Liver (tissue), 9 donors: Measurements from ENCODE around the gene TSPAN12. TPM values are rescaled to one million over a fixed set of nuclear protein-coding genes. Genes with fewer than 3 reads are reported as not detected.

Source experiments
- DNase-seq: peaks from one replicate; pipeline ENCODE4 v3.0.0-alpha.2; 2017; ENCODE audit warnings: low spot score
- H3K27ac ChIP-seq, 2 donors: one replicate each; pipeline ENCODE4 v1.7.0; 2013; ENCODE audit warnings: inconsistent platforms in 2 of 2, low read length in 2 of 2, control low read depth in 1 of 2, low read depth in 1 of 2, mild to moderate bottlenecking in 1 of 2
- H3K27me3 ChIP-seq, 4 donors: one replicate each; pipeline versions ENCODE4 v1.6.1 to v1.7.0; 2013; ENCODE audit warnings: low read length in 3 of 4, inconsistent platforms in 1 of 4, mild to moderate bottlenecking in 1 of 4, moderate library complexity in 1 of 4; ENCODE audit not compliant: control insufficient read depth in 4 of 4, insufficient read depth in 4 of 4
- H3K36me3 ChIP-seq, 4 donors: one replicate each; pipeline versions ENCODE4 v1.6.1 to v1.7.0; 2013; ENCODE audit warnings: low read length in 3 of 4, mild to moderate bottlenecking in 3 of 4, low read depth in 1 of 4, moderate library complexity in 1 of 4; ENCODE audit not compliant: control insufficient read depth in 4 of 4, insufficient read depth in 3 of 4
- H3K4me1 ChIP-seq, 4 donors: one replicate each; pipeline versions ENCODE4 v1.6.1 to v1.7.0; 2013; ENCODE audit warnings: low read length in 3 of 4, mild to moderate bottlenecking in 3 of 4, moderate library complexity in 1 of 4; ENCODE audit not compliant: control insufficient read depth in 4 of 4, insufficient read depth in 4 of 4
- H3K4me3 ChIP-seq, 3 donors: one replicate each; pipeline versions ENCODE4 v1.6.1 to v1.7.0; 2013; ENCODE audit warnings: low read length in 3 of 3, control low read depth in 1 of 3, low read depth in 1 of 3, mild to moderate bottlenecking in 1 of 3
- H3K9ac ChIP-seq, 2 donors: one replicate each; pipeline ENCODE4 v1.7.0; 2013; ENCODE audit warnings: low read length in 2 of 2, mild to moderate bottlenecking in 2 of 2, moderate library complexity in 2 of 2, control low read depth in 1 of 2, low read depth in 1 of 2
- H3K9me3 ChIP-seq, 4 donors: one replicate each; pipeline versions ENCODE4 v1.6.1 to v1.7.0; 2013; ENCODE audit warnings: low read length in 3 of 4; ENCODE audit not compliant: control insufficient read depth in 4 of 4
- ATF3 ChIP-seq: IDR thresholded peaks from 2 replicates; pipeline ENCODE4 v1.6.1; 2016; ENCODE audit warnings: antibody characterized with exemption
- CTCF ChIP-seq: fragments of 150-350 bp; IDR thresholded peaks from 2 replicates; pipeline ENCODE4 v1.5.1; 2017; ENCODE audit warnings: improper control_type of control experiment, low read depth, low read length; ENCODE audit not compliant: missing input control
- EGR1 ChIP-seq, 2 donors: IDR thresholded peaks; 2 replicates each; pipeline ENCODE4 v1.6.1; 2016 to 2018; ENCODE audit warnings: antibody characterized with exemption in 2 of 2, low read depth in 2 of 2
- GABPA ChIP-seq, 2 donors: IDR thresholded peaks in 1 of 2; conservative IDR thresholded peaks in 1 of 2; 2 replicates each; pipeline ENCODE4 v1.6.1; 2016; ENCODE audit warnings: antibody characterized with exemption in 2 of 2, mild to moderate bottlenecking in 1 of 2, moderate library complexity in 1 of 2
- HNF4G ChIP-seq: IDR thresholded peaks from 2 replicates; pipeline ENCODE4 v1.6.1; 2016; ENCODE audit warnings: antibody characterized with exemption
- JUND ChIP-seq, 2 donors: IDR thresholded peaks; 2 replicates each; pipeline ENCODE4 v1.6.1; 2016; ENCODE audit warnings: antibody characterized with exemption in 2 of 2
- MAX ChIP-seq: IDR thresholded peaks from 2 replicates; pipeline ENCODE4 v1.6.1; 2016; ENCODE audit warnings: antibody characterized with exemption
- NR2F2 ChIP-seq: IDR thresholded peaks from 2 replicates; pipeline ENCODE4 v1.6.1; 2016; ENCODE audit warnings: antibody characterized with exemption
- ZBTB33 ChIP-seq: IDR thresholded peaks from 2 replicates; pipeline ENCODE4 v1.6.1; 2016; ENCODE audit warnings: antibody characterized with exemption
- WGBS: extraction: QIAGEN DNeasy Blood & Tissue Kit; methylation state at CpG from one replicate; pipeline ENCODE4 v1.1.7; 2013; 5-methylcytosine and 5-hydroxymethylcytosine counted together
- polyA plus RNA-seq, 2 donors: library from polyadenylated mRNA; stranded (reverse) in 1 of 2; unstranded in 1 of 2; fragments of 200-250 nt in 1 of 2; fragments of >200 nt in 1 of 2; fragmentation: Nextera tagmentation in 1 of 2; extraction: Ambion mirVana in 1 of 2; gene quantifications; one replicate each; pipeline versions ENCODE4 v1.2.1 to v1.2.3, GENCODE V29; 2013 to 2015
- total RNA-seq, 2 donors: library from RNA; depleted of rRNA; stranded (reverse); fragments of >200 nt; gene quantifications; one replicate each; pipeline ENCODE4 v1.2.3, GENCODE V29; 2014
- donor health status: healthy.
- donor health status: healthy.
- donor health status: healthy.
- donor health status: healthy.
- donor health status: healthy.

Gene TSPAN12
- total and polyA plus RNA-seq, 4 donors: 10.6 to 21.5 (median 14.9) TPM

- 96% methylated on average over 7 of the region's 7 CpGs for WGBS
- no peak for DNase-seq
- H3K9ac ChIP-seq: no peak overlapping the region
- H3K9me3 ChIP-seq: peaks cover 0 to 3% (median 1%) of the 10 kb centered on the region in 4 donors
- no peak overlapping the region for H3K27ac ChIP-seq
- no peak for TF ChIP-seq MAX
- no peak for TF ChIP-seq NR2F2
- TF ChIP-seq GABPA (IDR thresholded peaks at IDR 0.05 in 1 of 2, conservative IDR thresholded peaks at IDR 0.05 in 1 of 2): no peak
- TF ChIP-seq ZBTB33: no peak
- TF ChIP-seq HNF4G: no peak
- no peak overlapping the region for H3K4me3 ChIP-seq
- H3K36me3 ChIP-seq: peaks cover 0 to 4% (median under 1%) of the 10 kb centered on the region in 4 donors
- no peaks in the 10 kb centered on the region for H3K27me3 ChIP-seq
- peaks cover 0 to 1% (median 0%) of the 10 kb centered on the region in 4 donors for H3K4me1 ChIP-seq
Observed at GRCh38 chr7:120797026-120797645, 60.8 kb downstream of the TSPAN12 start.

- no peaks in the 10 kb centered on the region for H3K27me3 ChIP-seq
- H3K27ac ChIP-seq: no peak overlapping the region
- peaks cover 0 to 4% (median under 1%) of the 10 kb centered on the region in 4 donors for H3K36me3 ChIP-seq
- 82% methylated on average over 4 of the region's 4 CpGs for WGBS
- H3K9ac ChIP-seq: no peak overlapping the region
- peaks cover 0 to 3% (median 0%) of the 10 kb centered on the region in 4 donors for H3K4me1 ChIP-seq
- no peak for TF ChIP-seq HNF4G
- TF ChIP-seq NR2F2: no peak
- TF ChIP-seq JUND (IDR thresholded peaks at IDR 0.05): no peak
- no peak for TF ChIP-seq CTCF
- TF ChIP-seq ZBTB33: no peak
- TF ChIP-seq ATF3: no peak
- TF ChIP-seq EGR1 (IDR thresholded peaks at IDR 0.05; ENCODE audit: low read depth in 2 of 2): no peak
- no peak for TF ChIP-seq MAX
- DNase-seq: no peak
- H3K9me3 ChIP-seq: peaks cover 0 to 3% (median 1%) of the 10 kb centered on the region in 4 donors
- H3K4me3 ChIP-seq: no peak overlapping the region
Observed at GRCh38 chr7:120794106-120794729, 63.7 kb downstream of the TSPAN12 start.
